ENCODE measurements around the gene KRT40.
"Not testable (repeated sequence)": the region's sequence is repeated elsewhere in the genome, so short reads cannot be mapped to it uniquely, and the experiment has no call there.

Gene KRT40

DNA sequence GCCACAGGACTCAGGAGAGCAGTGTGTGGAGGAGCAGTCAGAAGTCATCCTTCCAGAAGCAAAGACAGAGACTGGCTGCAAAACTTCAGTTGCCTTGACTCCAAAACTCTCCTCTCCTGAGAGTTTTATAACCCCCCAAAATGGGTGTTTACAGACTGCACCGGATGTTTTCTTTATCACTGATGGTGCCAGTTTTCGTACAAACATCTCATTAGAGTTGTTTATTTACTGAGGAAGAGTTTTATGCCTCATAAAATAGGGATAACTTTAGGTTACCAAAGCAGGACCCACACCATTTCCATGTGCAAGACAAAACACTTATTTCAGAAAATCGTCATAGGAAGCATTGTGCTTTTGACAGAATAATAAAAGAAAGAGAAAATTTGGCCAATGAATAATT lies at the start of gene KRT40:
Gene KRT40 (minus strand): TSS at position 101 of the 400 bp plus-strand sequence. CDS start 53 bp downstream, at position 48.
- no peak for DNase-seq

- DNase-seq = no peak
Measured at GRCh38 chr17:41029633-41030245, 45.6 kb upstream of the KRT40 start, which contains the start of gene KRTAP1-4. Gene KRTAP1-4 (minus strand): TSS chr17:41030195. CDS start chr17:41030078, 117 bp downstream.

DNA sequence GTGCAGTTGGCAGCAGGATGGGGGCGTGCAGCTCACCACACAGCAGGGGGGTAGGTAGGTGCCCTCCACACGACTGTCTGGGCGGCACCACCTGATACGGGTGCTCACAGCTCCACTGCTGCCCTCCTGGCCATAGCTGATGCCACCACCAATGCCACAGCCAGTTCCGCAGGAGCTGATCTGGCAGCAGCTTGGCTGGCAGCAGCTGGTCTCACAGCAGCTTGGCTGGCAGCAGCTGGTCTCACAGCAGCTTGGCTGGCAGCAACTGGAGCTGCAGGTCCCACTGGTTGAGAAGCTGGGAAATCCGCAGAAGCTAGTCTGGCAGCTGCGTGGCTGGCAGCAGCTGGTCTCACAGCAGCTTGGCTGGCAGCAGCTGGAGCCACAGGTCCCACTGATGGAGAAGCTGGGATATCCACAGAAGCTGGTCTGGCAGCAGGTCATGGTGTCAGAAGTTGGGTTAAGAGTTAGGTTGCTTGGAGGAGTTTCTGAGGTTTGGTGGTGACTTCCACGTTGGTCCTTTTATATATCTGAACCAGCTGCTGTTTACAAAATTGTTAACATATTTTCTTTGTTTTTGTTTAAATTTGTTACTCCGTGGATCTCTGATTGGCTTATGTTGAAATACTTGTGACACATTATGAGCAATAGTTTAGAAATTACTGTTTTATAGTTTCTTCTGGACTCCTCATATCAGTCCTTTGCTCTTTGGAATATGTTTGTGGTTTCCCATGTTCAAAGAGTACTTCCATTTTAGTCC lies 42.8 kb upstream of the KRT40 start, which contains the start of gene KRTAP1-5:
Gene KRTAP1-5 (minus strand): TSS at position 494 of the 757 bp plus-strand sequence. CDS start 53 bp downstream, at position 441.
- peak; percentile 57 for DNase-seq

GRCh38 chr17:41024697-41025096 lies 40.6 kb upstream of the KRT40 start:
- DNase-seq = no peak

GRCh38 chr17:41020336-41020735 lies 36.2 kb upstream of the KRT40 start:
- no peak for DNase-seq

DNA sequence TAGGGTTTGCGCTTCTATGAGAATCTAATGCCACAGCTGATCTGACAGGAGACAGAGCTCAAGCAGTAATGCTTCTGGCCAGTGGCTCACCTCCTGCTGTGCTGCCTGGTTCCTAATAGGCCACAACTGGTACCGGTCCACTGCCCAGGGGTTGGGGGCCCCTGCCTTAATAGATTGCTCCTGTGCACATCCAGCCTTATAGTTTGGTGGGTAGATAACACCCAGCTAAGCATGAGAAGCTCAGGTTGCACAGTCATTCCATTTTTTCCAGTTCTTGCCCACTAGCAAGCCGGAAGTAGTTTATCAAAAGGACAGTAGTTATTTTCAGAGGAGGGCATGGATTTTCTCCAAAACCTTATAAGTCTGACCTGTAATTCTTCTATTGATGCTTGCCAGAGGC lies 35.3 kb upstream of the KRT40 start:
- no peak for DNase-seq

DNA sequence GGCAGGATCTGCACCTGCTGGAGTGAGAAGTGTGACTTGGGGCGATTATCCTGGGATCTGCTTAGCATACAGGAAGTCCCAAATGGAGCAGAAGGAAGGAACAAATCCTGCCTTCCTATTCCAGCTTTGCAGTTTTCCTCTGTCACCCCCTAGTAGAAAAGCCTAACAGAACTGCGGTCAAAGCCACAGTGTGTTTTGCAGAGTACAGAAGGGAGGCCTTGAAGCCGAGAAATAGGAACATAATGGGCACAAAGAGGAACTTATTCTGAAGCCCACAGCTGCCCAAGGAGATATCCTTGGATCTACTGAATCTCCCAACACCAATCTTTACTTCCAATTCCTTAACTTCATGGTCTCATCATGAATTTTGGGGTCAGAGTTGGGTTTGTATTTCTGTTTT lies 34.4 kb upstream of the KRT40 start:
- no peak for DNase-seq

DNA sequence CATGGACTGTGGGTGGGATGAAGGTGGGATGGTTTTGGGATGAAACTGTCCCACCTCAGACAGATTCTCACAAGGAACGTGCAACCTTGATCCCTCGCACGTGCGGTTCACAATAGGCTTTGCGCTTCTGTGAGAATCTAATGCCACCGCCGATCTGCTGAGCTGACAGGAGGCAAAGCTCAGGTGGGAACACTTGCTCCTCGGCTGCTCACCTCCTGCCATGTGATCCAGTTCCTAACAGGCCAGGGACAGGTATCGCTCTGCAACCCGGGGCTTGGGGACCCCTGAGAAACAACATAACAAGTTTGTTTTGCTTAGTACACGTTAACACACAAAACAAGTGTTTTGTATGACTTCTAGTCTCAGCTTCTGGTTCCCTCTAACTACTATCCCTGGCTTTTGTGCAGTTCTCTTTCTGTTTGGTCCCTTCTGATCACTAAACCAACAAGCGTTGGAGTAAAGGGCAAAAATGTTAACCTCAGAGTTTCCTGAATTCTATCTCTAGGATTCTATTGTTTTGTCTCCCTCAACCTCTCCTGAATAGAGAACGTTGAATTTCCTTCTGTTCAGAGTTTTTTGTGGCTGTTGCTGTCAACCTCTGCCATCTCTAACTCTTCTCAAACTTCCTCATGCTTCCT lies 32.6 kb upstream of the KRT40 start:
- DNase-seq = no peak

GRCh38 chr17:41015454-41015853 lies 31.3 kb upstream of the KRT40 start:
- DNase-seq = no peak

DNA sequence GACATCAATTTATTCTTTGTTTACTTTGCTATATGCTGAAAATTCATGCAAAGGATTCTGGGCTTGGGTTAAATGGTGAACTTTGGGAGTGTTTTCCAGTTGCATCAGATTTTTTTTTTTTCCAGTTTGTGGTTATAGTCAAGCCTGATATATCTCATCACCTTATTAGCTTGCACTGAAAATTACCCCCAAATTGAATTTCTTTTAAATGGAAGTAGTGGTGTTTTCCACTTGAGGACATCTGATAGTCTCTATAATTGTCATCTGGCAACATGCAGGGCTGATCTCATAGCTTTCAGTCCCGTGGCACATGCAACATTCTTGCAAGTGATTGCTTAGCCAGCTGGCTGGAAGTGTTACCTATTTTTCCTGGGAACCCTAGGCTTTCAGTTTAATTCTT lies 29.5 kb upstream of the KRT40 start:
- DNase-seq = no peak

- no peak for DNase-seq
Measured at GRCh38 chr17:41013181-41013580, 29.1 kb upstream of the KRT40 start.

- peak; percentile 25 for DNase-seq
Measured at GRCh38 chr17:41012326-41013120, 28.4 kb upstream of the KRT40 start.

DNA sequence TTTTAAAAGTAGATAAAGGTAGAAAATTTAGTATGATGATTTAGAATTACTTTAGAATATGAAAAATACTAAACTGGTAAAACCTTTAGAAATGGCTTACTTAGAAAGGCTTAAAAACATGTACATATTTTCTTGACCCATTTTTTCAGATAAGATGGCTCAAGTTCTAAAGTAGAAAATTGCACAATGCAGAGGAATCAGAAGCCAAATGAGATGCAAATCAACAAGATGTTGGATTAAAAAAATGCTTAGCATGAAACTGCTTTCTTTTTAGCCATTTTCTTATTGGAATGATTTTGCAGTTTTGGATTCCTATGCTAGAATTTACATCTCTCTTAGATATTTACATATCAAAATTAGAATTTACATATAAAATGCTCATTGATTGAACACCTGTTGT lies 26.3 kb upstream of the KRT40 start:
- no peak for DNase-seq

- DNase-seq = no peak
Measured at GRCh38 chr17:41009936-41010335, 25.8 kb upstream of the KRT40 start.

DNA sequence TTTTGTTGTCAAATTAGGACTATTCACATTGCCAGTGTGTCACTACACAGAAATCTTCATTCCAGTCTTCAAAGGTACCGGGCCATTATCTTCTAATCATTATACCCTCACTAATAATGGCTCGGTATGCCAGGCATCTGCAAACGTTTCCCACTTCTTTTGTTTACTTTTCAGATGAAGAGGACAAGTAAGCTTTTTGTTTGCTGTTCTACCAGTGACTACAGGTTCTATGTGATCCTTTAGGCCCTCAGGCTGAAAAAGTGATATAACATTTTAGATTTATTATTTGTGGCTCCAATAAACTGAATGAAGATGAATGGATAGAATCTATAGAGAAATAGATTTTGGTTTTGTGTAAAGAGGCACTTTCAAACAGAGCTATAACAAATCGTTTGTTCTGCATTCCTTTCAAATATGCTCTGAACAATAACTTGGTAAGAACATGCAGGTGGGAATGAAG lies 25.2 kb upstream of the KRT40 start:
- DNase-seq = peak; percentile 75

GRCh38 chr17:41008811-41009210 lies 24.7 kb upstream of the KRT40 start, which contains the start of gene KRTAP3-1:
Gene KRTAP3-1 (minus strand): TSS chr17:41009128. CDS start chr17:41009074, 54 bp downstream.
- peak; percentile 82 for DNase-seq

- peak; percentile 42 for DNase-seq
Measured at GRCh38 chr17:41004397-41004796, 20.3 kb upstream of the KRT40 start.

DNA sequence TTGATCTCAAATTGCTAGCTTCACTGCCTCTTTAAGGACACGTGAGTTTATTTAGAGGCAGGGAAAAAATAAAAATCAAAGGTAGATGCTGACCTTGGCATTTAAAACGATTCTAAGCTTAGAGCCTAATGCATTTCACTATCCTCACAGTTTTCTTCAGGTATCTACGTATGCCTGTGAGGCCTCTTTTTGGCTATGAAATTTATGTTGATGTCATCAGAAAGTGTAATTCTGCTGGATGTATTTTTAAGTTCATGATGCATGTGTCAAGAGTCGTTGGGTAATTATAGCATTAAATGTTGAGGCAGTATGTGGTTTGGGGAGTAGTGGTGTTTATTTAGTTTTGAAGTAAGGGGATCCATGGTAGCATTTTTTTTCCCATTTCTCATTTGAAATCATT lies 19.8 kb upstream of the KRT40 start:
- DNase-seq = no peak

GRCh38 chr17:41002814-41003213 lies 18.7 kb upstream of the KRT40 start:
- no peak for DNase-seq

GRCh38 chr17:41001795-41002194 lies 17.7 kb upstream of the KRT40 start:
- DNase-seq = no peak

DNA sequence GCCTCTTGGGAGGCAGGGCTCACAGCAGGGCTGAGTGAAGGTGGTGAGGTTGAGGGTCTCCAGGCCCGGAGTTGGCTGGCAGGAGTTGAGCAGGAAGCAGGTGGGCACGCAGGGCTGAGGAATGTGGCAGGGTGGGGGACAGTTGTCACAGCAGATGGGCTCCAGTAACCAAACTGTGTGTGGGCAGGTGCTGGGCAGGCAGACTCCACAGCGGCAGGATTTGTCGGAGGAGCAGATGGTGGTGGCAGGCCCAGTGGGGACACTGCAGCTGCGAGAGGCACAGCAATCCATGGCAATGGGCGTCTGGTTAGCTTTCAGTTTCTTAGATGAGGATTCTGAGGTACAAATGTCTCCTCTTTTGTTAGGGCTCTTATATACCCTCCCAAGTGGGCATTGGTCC lies 15.4 kb upstream of the KRT40 start, which contains the start of gene KRTAP3-2:
Gene KRTAP3-2 (minus strand): TSS at position 344 of the 400 bp plus-strand sequence. CDS start 53 bp downstream, at position 291.
- not testable (repeated sequence) for DNase-seq

- no peak for DNase-seq
Measured at GRCh38 chr17:40997361-40997760, 13.2 kb upstream of the KRT40 start.

DNA sequence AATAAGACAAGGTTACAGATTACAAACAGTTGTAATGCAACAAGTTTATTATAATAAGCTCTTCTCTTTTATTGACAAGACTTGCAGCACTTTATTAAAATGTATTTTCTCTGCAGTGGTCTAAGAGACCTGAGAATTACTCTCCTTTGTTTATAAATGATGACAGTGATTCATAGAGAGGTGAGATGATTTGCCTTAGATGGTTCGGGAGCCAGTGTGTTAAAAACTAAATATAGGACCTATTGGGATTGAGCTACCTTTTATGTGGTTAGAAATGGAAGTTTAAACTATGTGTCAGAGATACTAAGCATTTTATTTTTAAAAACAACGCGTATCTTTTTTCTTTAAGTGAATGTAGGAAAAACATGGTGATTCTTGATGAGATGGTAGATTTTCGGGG lies 12.7 kb upstream of the KRT40 start:
- DNase-seq = no peak

Data from NCI-H774 (cell line).